ENCODE measurements around the gene MYO18B.

DNA sequence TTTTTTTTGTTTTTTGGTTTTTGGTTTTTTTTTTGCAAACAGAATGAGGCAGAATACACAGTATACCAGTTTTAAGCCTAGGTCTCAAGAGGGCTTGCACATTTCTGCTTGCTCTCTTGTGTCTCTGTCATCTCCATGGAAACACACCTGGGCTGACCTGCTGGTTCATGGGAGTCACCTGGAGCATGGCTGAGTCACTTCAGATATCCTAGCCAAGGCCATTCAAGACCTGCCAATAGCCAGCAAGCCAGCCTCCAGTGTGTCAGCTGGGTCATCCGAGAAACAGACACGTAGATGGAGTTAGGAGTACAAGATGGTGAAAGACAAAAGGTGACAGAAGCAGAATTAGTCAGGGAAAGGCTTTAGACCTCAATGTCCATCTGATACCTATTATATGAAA is 303.1 kb downstream of the MYO18B start:
- no peak for TF ChIP-seq RAD21 (IDR thresholded peaks at IDR 0.05; ENCODE audit: low read depth)
- TF ChIP-seq FOXM1 (IDR thresholded peaks at IDR 0.05; ENCODE audit: borderline replicate concordance, low read depth), result no peak
